Karpas-422 (cell line): Measurements from ENCODE around the gene EPB41L5. TPM values are rescaled to one million over a fixed set of nuclear protein-coding genes. Genes with fewer than 3 reads are reported as not detected.

ENCODE experiments used
- DNase-seq: peaks from one replicate; pipeline ENCODE4 v3.0.0-alpha.2; 2015
- H2AFZ ChIP-seq: fragments of 200-600 bp; sonication (generic); 2 replicates; pipeline ENCODE4 v1.6.1; 2014; ENCODE audit warnings: antibody characterized with exemption, low read length, mixed read lengths
- H3K27ac ChIP-seq: fragments of 200-600 bp; sonication (generic); 2 replicates; pipeline ENCODE4 v1.5.1; 2014; ENCODE audit warnings: mild to moderate bottlenecking, low read length, moderate library complexity
- H3K27me3 ChIP-seq: fragments of 200-600 bp; sonication (generic); 2 replicates; pipeline ENCODE4 v1.6.1; 2014; ENCODE audit warnings: low read length, mixed read lengths
- H3K36me3 ChIP-seq: fragments of 200-600 bp; sonication (generic); 2 replicates; pipeline ENCODE4 v1.6.1; 2014; ENCODE audit warnings: low read length, mixed read lengths; ENCODE audit not compliant: insufficient read depth
- H3K4me1 ChIP-seq: fragments of 200-600 bp; sonication (generic); 2 replicates; pipeline ENCODE4 v1.6.1; 2014; ENCODE audit warnings: mild to moderate bottlenecking, low read length, mixed read lengths
- H3K4me2 ChIP-seq: fragments of 200-600 bp; sonication (generic); 2 replicates; pipeline ENCODE4 v1.6.1; 2014; ENCODE audit warnings: low read length, low read depth, mild to moderate bottlenecking; ENCODE audit not compliant: poor library complexity, severe bottlenecking
- H3K4me3 ChIP-seq: fragments of 200-600 bp; sonication (generic); 2 replicates; pipeline ENCODE4 v1.5.1; 2014; ENCODE audit warnings: mild to moderate bottlenecking, antibody characterized with exemption, low read length, mixed read lengths
- H3K79me2 ChIP-seq: fragments of 200-600 bp; sonication (generic); 2 replicates; pipeline ENCODE4 v1.6.1; 2014; ENCODE audit warnings: mild to moderate bottlenecking, low read length, mixed read lengths
- H3K9ac ChIP-seq: fragments of 200-600 bp; sonication (generic); 2 replicates; pipeline ENCODE4 v1.6.0; 2014; ENCODE audit warnings: low read length
- H3K9me2 ChIP-seq: fragments of 200-600 bp; sonication (generic), shearing (Covaris generic); replicated peaks from 2 replicates; pipeline ENCODE4 v1.6.0; 2014; ENCODE audit warnings: mild to moderate bottlenecking, low read length, moderate library complexity; ENCODE audit not compliant: insufficient read depth
- H3K9me3 ChIP-seq: fragments of 300-700, 200-600 bp; sonication (generic); 2 replicates; pipeline ENCODE4 v1.6.1; 2014; ENCODE audit warnings: low read length, mixed read lengths
- H4K20me1 ChIP-seq: fragments of 200-600 bp; sonication (generic); 2 replicates; pipeline ENCODE4 v1.6.1; 2014; ENCODE audit warnings: mild to moderate bottlenecking, antibody characterized with exemption, low read length, low read depth; ENCODE audit not compliant: insufficient read depth
- total RNA-seq: library from RNA; depleted of rRNA; stranded (reverse); fragments of >200 nt; shearing (Covaris generic); gene quantifications from 2 replicates; pipeline ENCODE4 v1.2.3, GENCODE V29; 2014; ENCODE audit warnings: low replicate concordance

EPB41L5 gene
- total RNA-seq, 1 experiment from 2014 or later: 3.1 TPM

GRCh38 chr2:120221616-120222015, 208.7 kb downstream of the EPB41L5 start:
- DNase-seq: no peak
- H3K27ac ChIP-seq: no peak overlapping the region
- no peak overlapping the region for H2AFZ ChIP-seq
- H3K36me3 ChIP-seq: no peaks in the 10 kb centered on the region
- H3K9ac ChIP-seq: no peak overlapping the region
- H3K9me2 ChIP-seq: no peaks in the 10 kb centered on the region
- H3K9me3 ChIP-seq: no peaks in the 10 kb centered on the region
- peaks cover 25% of the 10 kb centered on the region for H3K4me1 ChIP-seq
- 0 out of 2 replicates have a peak, but pooled peaks cover 7% of the 10 kb centered on the region for H3K79me2 ChIP-seq
- H3K27me3 ChIP-seq: no peaks in the 10 kb centered on the region
- peak overlapping the region; percentile 88 for H3K4me2 ChIP-seq
- H3K4me3 ChIP-seq: no peak overlapping the region
- no peaks in the 10 kb centered on the region for H4K20me1 ChIP-seq

DNA sequence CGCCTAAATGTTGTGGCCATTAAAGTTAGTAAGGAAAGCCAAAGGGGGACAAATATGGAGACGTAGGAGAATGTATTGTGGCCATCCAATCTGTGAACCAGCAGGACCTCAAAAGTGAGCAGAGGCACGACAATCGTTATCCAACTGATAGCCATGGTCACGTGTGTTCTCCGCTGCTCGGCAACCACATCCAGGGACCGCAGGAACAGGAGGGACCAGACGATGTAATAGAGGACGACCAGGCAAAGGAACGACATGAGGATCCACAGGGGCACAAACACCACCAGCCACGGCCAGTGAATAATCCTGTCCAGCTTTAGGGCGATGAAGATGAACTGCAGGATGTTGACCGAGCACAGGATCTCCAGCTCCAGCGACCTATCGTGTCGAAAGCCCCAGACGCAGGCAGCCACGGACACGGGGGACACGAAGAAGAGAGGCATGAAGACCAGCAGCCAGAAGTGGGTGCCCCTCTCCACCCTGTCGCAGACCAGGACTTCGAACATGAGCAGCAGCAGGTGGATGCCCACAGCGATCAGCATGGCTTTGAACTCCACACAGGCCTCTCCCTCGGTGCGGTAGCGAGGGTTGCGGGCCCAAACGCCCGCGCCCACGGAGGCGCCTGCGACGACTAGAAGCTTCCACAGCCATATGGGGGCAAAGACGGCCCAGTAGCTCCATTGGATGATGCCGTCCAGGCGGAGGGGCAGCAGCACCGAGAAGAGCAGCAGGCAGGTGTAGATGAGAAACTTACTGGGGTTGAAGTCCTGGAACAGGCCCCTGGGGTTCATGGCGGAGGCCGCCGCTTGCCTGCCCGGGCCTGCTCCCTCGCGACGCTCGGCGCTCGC, 209.5 kb downstream of the EPB41L5 start:
- H4K20me1 ChIP-seq: no peaks in the 10 kb centered on the region
- H3K4me2 ChIP-seq: peak overlapping the region; percentile 88
- no peaks in the 10 kb centered on the region for H3K9me2 ChIP-seq
- peak overlapping the region; percentile 75; the same call in 1 of the 2 replicates for H3K9ac ChIP-seq
- no peaks in the 10 kb centered on the region for H3K9me3 ChIP-seq
- H3K79me2 ChIP-seq: 0 out of 2 replicates have a peak, but pooled peaks cover 7% of the 10 kb centered on the region
- H3K36me3 ChIP-seq: no peaks in the 10 kb centered on the region
- H3K4me1 ChIP-seq: peaks cover 25% of the 10 kb centered on the region
- no peak overlapping the region for H3K27ac ChIP-seq
- peak overlapping the region; percentile 98; the same call in 1 of the 2 replicates for H2AFZ ChIP-seq
- H3K27me3 ChIP-seq: no peaks in the 10 kb centered on the region
- DNase-seq: no peak
- peak overlapping the region; percentile 76 for H3K4me3 ChIP-seq

DNA sequence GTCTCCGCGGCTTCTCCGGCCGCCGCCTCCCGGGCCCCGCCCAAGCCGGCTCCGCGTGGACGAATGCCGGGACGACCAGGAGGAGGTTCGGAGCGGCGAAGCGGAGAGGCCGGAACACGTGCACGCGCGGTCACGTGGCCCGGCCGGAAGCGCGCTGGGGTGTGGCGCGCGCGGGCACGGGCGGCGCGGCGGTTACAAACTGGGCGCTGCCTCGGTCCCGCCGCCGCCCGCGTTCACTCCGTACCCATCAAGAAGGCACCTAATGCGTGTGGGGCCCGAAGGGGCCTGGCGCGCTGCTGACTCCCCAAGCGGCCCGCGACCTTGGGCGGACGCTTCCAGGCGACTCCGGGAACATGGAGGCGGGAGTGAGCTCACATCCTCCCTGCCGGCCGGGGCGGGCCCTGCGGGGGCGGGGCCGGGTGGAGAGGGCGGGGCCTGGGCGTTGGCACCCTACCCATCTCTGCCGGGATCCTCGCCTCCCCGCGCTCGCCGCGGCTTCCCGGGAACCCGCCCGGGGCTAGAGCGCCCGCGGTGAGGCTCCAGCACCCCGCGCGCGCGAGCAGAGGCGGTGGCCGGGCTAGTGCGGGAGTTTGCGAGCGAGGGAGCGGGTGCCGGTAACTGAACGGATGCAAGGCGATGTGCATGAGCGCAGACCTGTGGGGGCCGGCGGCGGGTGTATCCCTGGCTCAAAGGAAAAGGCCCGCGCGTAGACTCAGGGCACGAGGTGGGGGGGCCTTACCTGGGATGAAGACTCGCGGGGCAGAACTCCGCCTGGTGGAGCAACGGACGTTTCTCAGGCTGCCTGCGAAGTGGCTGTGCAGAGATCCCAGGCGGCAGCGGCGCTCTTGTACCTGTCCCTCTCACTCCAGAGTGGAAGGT, 210.4 kb downstream of the EPB41L5 start, which contains the start of gene TMEM185B:
TMEM185B (minus strand) TSS at position 367 of the 879 bp plus-strand sequence. CDS start 424 bp downstream, outside the sequence.
- H3K36me3 ChIP-seq: no peaks in the 10 kb centered on the region
- H3K4me1 ChIP-seq: peaks cover 25% of the 10 kb centered on the region
- 0 out of 2 replicates have a peak, but pooled peaks cover 7% of the 10 kb centered on the region for H3K79me2 ChIP-seq
- peak within 1 kb of the TSS; percentile 98 for H2AFZ ChIP-seq
- peak within 1 kb of the TSS; percentile 88 for H3K4me2 ChIP-seq
- peak; percentile 91 for DNase-seq
- H3K9me2 ChIP-seq: no peaks in the 10 kb centered on the region
- H3K9ac ChIP-seq: peak within 1 kb of the TSS; percentile 75
- no peak within 1 kb of the TSS for H3K27ac ChIP-seq
- H3K9me3 ChIP-seq: no peaks in the 10 kb centered on the region
- H3K27me3 ChIP-seq: no peaks in the 10 kb centered on the region
- no peaks in the 10 kb centered on the region for H4K20me1 ChIP-seq
- H3K4me3 ChIP-seq: peak within 1 kb of the TSS; percentile 76

DNA sequence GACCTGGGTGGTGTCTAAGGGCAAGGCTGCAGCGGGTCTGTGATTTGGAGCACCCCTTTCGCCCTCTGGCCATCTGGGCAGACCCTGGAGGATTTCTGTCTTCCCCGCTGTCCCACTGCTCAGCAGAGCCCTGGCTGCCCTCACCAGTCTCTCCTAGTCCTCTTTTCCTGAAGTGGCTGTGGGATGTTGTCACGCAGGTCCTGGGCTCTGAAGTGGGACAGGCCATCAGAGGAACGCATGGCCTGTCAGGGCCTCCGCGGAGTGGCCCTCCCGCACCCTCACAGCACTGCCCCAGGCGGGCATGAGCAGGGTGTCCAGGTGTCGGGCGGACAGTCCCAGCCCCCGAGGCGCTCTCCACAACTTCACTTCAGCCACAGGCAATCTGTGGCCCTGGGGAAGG, 211.4 kb downstream of the EPB41L5 start:
- Histone ChIP-seq H3K27ac (no peak overlapping the region), H3K4me1 (peaks cover 34% of the 10 kb centered on the region), H3K79me2 (0 out of 2 replicates have a peak, but pooled peaks cover 7% of the 10 kb centered on the region), H3K9ac (peak overlapping the region; percentile 75), H4K20me1 (no peaks in the 10 kb centered on the region), H2AFZ (no peak overlapping the region), H3K4me3 (peak overlapping the region; percentile 76), H3K27me3 (no peaks in the 10 kb centered on the region), H3K9me3 (no peaks in the 10 kb centered on the region), H3K4me2 (peak overlapping the region; percentile 88), H3K36me3 (no peaks in the 10 kb centered on the region), H3K9me2 (no peaks in the 10 kb centered on the region)
- DNase-seq: no peak

DNA sequence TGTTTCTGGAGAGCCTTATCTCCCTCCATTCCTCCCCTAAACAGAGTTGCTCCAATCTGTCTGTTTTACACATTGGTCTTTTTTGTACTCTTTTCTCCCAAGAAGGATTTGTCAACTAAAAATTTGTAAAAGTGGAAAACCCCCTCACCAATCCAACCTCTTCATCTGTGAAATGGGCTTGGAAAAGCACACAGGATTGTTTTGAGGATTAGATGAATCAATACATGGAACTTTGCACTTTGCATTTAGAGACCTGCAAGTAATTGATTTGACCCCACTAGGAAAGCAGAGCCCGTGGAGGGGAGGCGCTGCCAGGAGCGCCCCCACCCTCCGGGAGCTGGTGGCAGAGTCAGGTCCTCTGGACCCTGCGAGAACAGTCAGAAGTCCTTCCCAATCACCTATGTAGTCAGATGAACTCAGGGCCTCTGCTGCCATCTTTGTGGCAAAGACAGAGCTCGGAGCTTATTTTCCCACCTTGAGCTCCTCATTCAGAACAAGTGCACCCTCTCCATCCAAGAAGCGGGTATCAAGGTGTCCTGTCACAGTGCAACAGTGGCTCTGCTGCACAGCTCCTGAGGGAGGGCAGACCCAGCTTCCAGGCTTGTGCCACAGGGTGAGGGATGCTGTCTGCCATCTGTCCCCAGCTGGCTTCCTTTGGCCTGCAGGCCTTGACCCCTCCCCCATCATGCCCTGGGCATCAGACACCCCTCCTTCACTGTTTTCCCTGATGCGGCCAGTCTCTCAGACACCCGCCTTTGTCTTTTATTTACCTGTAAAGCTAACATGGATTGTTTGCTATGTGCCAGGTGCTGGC, 212.1 kb downstream of the EPB41L5 start:
- Histone ChIP-seq H3K27me3 (no peaks in the 10 kb centered on the region), H3K27ac (no peak overlapping the region), H3K4me3 (no peak overlapping the region), H4K20me1 (no peaks in the 10 kb centered on the region), H3K4me1 (peaks cover 34% of the 10 kb centered on the region), H3K9me3 (no peaks in the 10 kb centered on the region), H3K9me2 (no peaks in the 10 kb centered on the region), H3K79me2 (0 out of 2 replicates have a peak, but pooled peaks cover 7% of the 10 kb centered on the region), H3K9ac (no peak overlapping the region), H3K4me2 (no peak overlapping the region), H2AFZ (no peak overlapping the region), H3K36me3 (no peaks in the 10 kb centered on the region)
- no peak for DNase-seq

GRCh38 chr2:120225549-120226065, 212.7 kb downstream of the EPB41L5 start:
- H4K20me1 ChIP-seq: no peaks in the 10 kb centered on the region

GRCh38 chr2:120226316-120226715, 213.4 kb downstream of the EPB41L5 start:
- Histone ChIP-seq H3K4me2 (no peak overlapping the region), H3K9me3 (no peaks in the 10 kb centered on the region), H3K9ac (no peak overlapping the region), H3K4me1 (peaks cover 34% of the 10 kb centered on the region), H3K9me2 (no peaks in the 10 kb centered on the region), H3K79me2 (0 out of 2 replicates have a peak, but pooled peaks cover 7% of the 10 kb centered on the region), H2AFZ (no peak overlapping the region), H3K27ac (no peak overlapping the region), H3K36me3 (no peaks in the 10 kb centered on the region), H3K27me3 (no peaks in the 10 kb centered on the region), H3K4me3 (no peak overlapping the region), H4K20me1 (no peaks in the 10 kb centered on the region)
- DNase-seq: no peak

More at GRCh38 chr2:120225549-120226065, 212.7 kb downstream of the EPB41L5 start:
- H3K9me2 ChIP-seq: no peaks in the 10 kb centered on the region
- H3K4me1 ChIP-seq: peaks cover 34% of the 10 kb centered on the region
- H3K9ac ChIP-seq: no peak overlapping the region
- DNase-seq: no peak
- H3K36me3 ChIP-seq: no peaks in the 10 kb centered on the region
- H3K79me2 ChIP-seq: 0 out of 2 replicates have a peak, but pooled peaks cover 7% of the 10 kb centered on the region
- H3K27me3 ChIP-seq: no peaks in the 10 kb centered on the region
- no peak overlapping the region for H3K4me3 ChIP-seq
- H3K9me3 ChIP-seq: no peaks in the 10 kb centered on the region
- no peak overlapping the region for H3K27ac ChIP-seq
- H3K4me2 ChIP-seq: no peak overlapping the region
- no peak overlapping the region for H2AFZ ChIP-seq
